ENCODE data around the gene SLTM. TPM values are rescaled to one million over a fixed set of nuclear protein-coding genes. Genes with fewer than 3 reads are reported as not detected.
A peak's percentile ranks its signal among the peaks of the same experiment; 100 is the strongest.
"Not testable (repeated sequence)": the region's sequence is repeated elsewhere in the genome, so short reads cannot be mapped to it uniquely, and the experiment has no call there.

Gene SLTM
- total RNA-seq, 4 donors from 2014 or later: 129 to 166 (median 151) TPM

- intact Hi-C loops (cut with DNase I): no loop called here
These were observed 77.4 kb downstream of the SLTM start for GRCh38 chr15:58856086-58856485.

GRCh38 chr15:58854593-58854992 lies 78.9 kb downstream of the SLTM start:
- intact Hi-C loops (cut with DNase I): no loop called here
- peaks cover 0 to 3% of the 10 kb centered on the region in 2 donors for H3K36me3 ChIP-seq
- WGBS, 2 donors: 83 to 86% methylated on average over 4 of the region's 4 CpGs
- H3K27me3 ChIP-seq: no peaks in the 10 kb centered on the region
- H3K4me1 ChIP-seq: no peaks in the 10 kb centered on the region
- no peaks in the 10 kb centered on the region for H3K9me3 ChIP-seq
- DNase-seq: no peak
- H3K4me3 ChIP-seq (replicated peaks in 1 of 3): no peak overlapping the region
- no peak for TF ChIP-seq POLR2A (IDR thresholded peaks at IDR 0.05)
- TF ChIP-seq, protein P1, sequence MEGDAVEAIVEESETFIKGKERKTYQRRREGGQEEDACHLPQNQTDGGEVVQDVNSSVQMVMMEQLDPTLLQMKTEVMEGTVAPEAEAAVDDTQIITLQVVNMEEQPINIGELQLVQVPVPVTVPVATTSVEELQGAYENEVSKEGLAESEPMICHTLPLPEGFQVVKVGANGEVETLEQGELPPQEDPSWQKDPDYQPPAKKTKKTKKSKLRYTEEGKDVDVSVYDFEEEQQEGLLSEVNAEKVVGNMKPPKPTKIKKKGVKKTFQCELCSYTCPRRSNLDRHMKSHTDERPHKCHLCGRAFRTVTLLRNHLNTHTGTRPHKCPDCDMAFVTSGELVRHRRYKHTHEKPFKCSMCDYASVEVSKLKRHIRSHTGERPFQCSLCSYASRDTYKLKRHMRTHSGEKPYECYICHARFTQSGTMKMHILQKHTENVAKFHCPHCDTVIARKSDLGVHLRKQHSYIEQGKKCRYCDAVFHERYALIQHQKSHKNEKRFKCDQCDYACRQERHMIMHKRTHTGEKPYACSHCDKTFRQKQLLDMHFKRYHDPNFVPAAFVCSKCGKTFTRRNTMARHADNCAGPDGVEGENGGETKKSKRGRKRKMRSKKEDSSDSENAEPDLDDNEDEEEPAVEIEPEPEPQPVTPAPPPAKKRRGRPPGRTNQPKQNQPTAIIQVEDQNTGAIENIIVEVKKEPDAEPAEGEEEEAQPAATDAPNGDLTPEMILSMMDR (IDR thresholded peaks at IDR 0.05): no peak
- no peak overlapping the region for H3K27ac ChIP-seq

More at GRCh38 chr15:58856086-58856485, 77.4 kb downstream of the SLTM start:
- Histone ChIP-seq H3K27ac (no peak overlapping the region), H3K27me3 (no peaks in the 10 kb centered on the region), H3K4me1 (no peaks in the 10 kb centered on the region), H3K4me3 (replicated peaks in 1 of 3) (no peak overlapping the region), H3K36me3 (peaks cover 0 to 3% of the 10 kb centered on the region in 2 donors), H3K9me3 (no peaks in the 10 kb centered on the region)
- no peak for DNase-seq
- TF ChIP-seq, protein P1 (IDR thresholded peaks at IDR 0.05): no peak
- no peak for TF ChIP-seq POLR2A (IDR thresholded peaks at IDR 0.05)

DNA sequence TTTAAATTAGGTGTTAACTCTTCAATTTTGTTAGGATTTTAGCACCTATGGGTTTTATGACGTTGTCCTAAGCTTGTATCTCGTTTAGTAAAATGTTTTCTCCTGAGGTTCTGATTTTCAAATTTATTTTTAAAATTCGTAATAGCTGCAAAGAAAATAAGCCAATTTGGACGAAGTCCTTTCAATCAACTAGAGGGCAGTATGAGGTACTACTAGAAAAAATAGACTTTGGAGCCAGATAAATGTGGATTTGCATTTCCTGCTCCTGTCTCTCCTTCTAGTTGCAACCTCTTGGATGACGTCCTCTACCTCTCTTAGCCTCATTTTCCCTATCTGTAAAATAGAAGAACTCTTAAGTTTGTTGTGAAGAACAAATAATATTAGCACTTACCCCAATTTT lies 81.1 kb downstream of the SLTM start:
- Histone ChIP-seq H3K4me1 (no peaks in the 10 kb centered on the region), H3K36me3 (peaks cover 0 to 3% of the 10 kb centered on the region in 2 donors), H3K27ac (no peak overlapping the region), H3K4me3 (replicated peaks in 1 of 3) (no peak overlapping the region), H3K27me3 (no peaks in the 10 kb centered on the region), H3K9me3 (no peaks in the 10 kb centered on the region)
- intact Hi-C loops (cut with DNase I): no loop called here
- WGBS, 2 donors: 82 to 94% methylated on average over 5 of the region's 5 CpGs
- TF ChIP-seq, protein P1 (IDR thresholded peaks at IDR 0.05): no peak
- TF ChIP-seq POLR2A (IDR thresholded peaks at IDR 0.05): no peak
- no peak for DNase-seq

- H3K36me3 ChIP-seq; intact Hi-C loops (cut with DNase I); DNase-seq: not testable (repeated sequence)
These were observed 82.3 kb downstream of the SLTM start for GRCh38 chr15:58851205-58851604.

GRCh38 chr15:58842713-58843396 lies 90.6 kb downstream of the SLTM start:
- Histone ChIP-seq H3K27me3 (no peaks in the 10 kb centered on the region), H3K36me3 (no peaks in the 10 kb centered on the region), H3K4me1 (peaks cover 0 to 5% of the 10 kb centered on the region in 2 donors), H3K27ac (peak overlapping the region in 1 of 3 donors; percentile 24), H3K4me3 (replicated peaks in 1 of 3) (no peak overlapping the region), H3K9me3 (no peaks in the 10 kb centered on the region)
- TF ChIP-seq, protein P1 (IDR thresholded peaks at IDR 0.05): no peak
- TF ChIP-seq POLR2A (IDR thresholded peaks at IDR 0.05): no peak
- WGBS, 2 donors: 69 to 87% methylated on average over 4 of the region's 4 CpGs
- no peak for DNase-seq
- intact Hi-C loops (cut with DNase I): no loop called here

More at GRCh38 chr15:58851205-58851604, 82.3 kb downstream of the SLTM start:
- H3K27ac ChIP-seq; H3K9me3 ChIP-seq; H3K4me3 ChIP-seq (replicated peaks in 1 of 3); H3K4me1 ChIP-seq; H3K27me3 ChIP-seq: not testable (repeated sequence)
- 97 to 98% methylated on average over 3 of the region's 3 CpGs for WGBS, 2 donors
